Measurements from ENCODE around the gene FBXL12.

Gene FBXL12

GRCh38 chr19:9858766-9859165, 39.9 kb upstream of the FBXL12 start:
- POLR2A ChIA-PET = interaction anchor here (0.7 kb wide), 1 partner anchor 68 kb away, joined by 3 read pairs; no protein-coding TSS in a partner anchor
- Histone ChIP-seq H3K27me3 (replicated peaks in 2 of 5; ENCODE audit: control insufficient read depth in 4 of 5, insufficient read depth in 5 of 5, low read length in 4 of 5) (no peaks in the 10 kb centered on the region), H3K4me3 (ENCODE audit: control insufficient read depth in 1 of 7, extremely low read depth in 1 of 7, insufficient read depth in 4 of 7, low read depth in 2 of 7, low read length in 6 of 7) (no peak overlapping the region), H3K9me3 (ENCODE audit: control extremely low read depth in 1 of 5, control insufficient read depth in 4 of 5, insufficient read depth in 2 of 5, low read depth in 1 of 5, low read length in 4 of 5) (no peaks in the 10 kb centered on the region), H3K36me3 (ENCODE audit: control insufficient read depth in 4 of 4, insufficient read depth in 4 of 4, low read length in 3 of 4) (no peaks in the 10 kb centered on the region), H3K27ac (ENCODE audit: insufficient read depth in 1 of 2, low read depth in 1 of 2, low read length in 2 of 2, poor library complexity in 1 of 2, severe bottlenecking in 2 of 2) (no peak overlapping the region), H3K4me1 (ENCODE audit: control extremely low read depth in 1 of 4, control insufficient read depth in 4 of 4, insufficient read depth in 4 of 4, low read length in 3 of 4) (peaks cover 0 to 15% (median 12%) of the 10 kb centered on the region in 4 experiments)
- DNase-seq = no peak
- CTCF ChIA-PET = interaction anchor here (1.1 kb wide), 1 partner anchor 9 kb away, joined by 3 read pairs; no protein-coding TSS in a partner anchor

GRCh38 chr19:9857920-9858746, 39.3 kb upstream of the FBXL12 start:
- peak; percentile 13 to 59 (median 49) for DNase-seq
- Histone ChIP-seq H3K36me3 (ENCODE audit: control insufficient read depth in 4 of 4, insufficient read depth in 4 of 4, low read length in 3 of 4) (no peaks in the 10 kb centered on the region), H3K27me3 (replicated peaks in 2 of 5; ENCODE audit: control insufficient read depth in 4 of 5, insufficient read depth in 5 of 5, low read length in 4 of 5) (no peaks in the 10 kb centered on the region), H3K27ac (ENCODE audit: insufficient read depth in 1 of 2, low read depth in 1 of 2, low read length in 2 of 2, poor library complexity in 1 of 2, severe bottlenecking in 2 of 2) (no peak overlapping the region), H3K4me3 (ENCODE audit: control insufficient read depth in 1 of 7, extremely low read depth in 1 of 7, insufficient read depth in 4 of 7, low read depth in 2 of 7, low read length in 6 of 7) (no peak overlapping the region), H3K4me1 (ENCODE audit: control extremely low read depth in 1 of 4, control insufficient read depth in 4 of 4, insufficient read depth in 4 of 4, low read length in 3 of 4) (peaks cover 0 to 15% (median 12%) of the 10 kb centered on the region in 4 experiments), H3K9me3 (ENCODE audit: control extremely low read depth in 1 of 5, control insufficient read depth in 4 of 5, insufficient read depth in 2 of 5, low read depth in 1 of 5, low read length in 4 of 5) (no peaks in the 10 kb centered on the region)
- ChIA-PET POLR2A (interaction anchor here (0.7 kb wide), 1 partner anchor 69 kb away, joined by 3 read pairs; no protein-coding TSS in a partner anchor), CTCF (interaction anchor here (1.1 kb wide), 2 partner anchors 10 to 653 kb away, joined by 3 read pairs; no protein-coding TSS in a partner anchor)
- 46% methylated on average over 8 of the region's 10 CpGs for WGBS (ENCODE audit: insufficient coverage)

GRCh38 chr19:9857076-9857721, 38.3 kb upstream of the FBXL12 start:
- whole genome bisulfite sequencing (ENCODE audit: insufficient coverage) = 98% methylated on average over 13 of the region's 13 CpGs
- POLR2A ChIA-PET = no interaction called here
- no peaks in the 10 kb centered on the region for H3K27me3 ChIP-seq (replicated peaks in 2 of 5; ENCODE audit: control insufficient read depth in 4 of 5, insufficient read depth in 5 of 5, low read length in 4 of 5)
- no peaks in the 10 kb centered on the region for H3K9me3 ChIP-seq (ENCODE audit: control extremely low read depth in 1 of 5, control insufficient read depth in 4 of 5, insufficient read depth in 2 of 5, low read depth in 1 of 5, low read length in 4 of 5)
- H3K27ac ChIP-seq (ENCODE audit: insufficient read depth in 1 of 2, low read depth in 1 of 2, low read length in 2 of 2, poor library complexity in 1 of 2, severe bottlenecking in 2 of 2) = no peak overlapping the region
- DNase-seq = no peak
- no peaks in the 10 kb centered on the region for H3K36me3 ChIP-seq (ENCODE audit: control insufficient read depth in 4 of 4, insufficient read depth in 4 of 4, low read length in 3 of 4)
- H3K4me3 ChIP-seq (ENCODE audit: control insufficient read depth in 1 of 7, extremely low read depth in 1 of 7, insufficient read depth in 4 of 7, low read depth in 2 of 7, low read length in 6 of 7) = no peak overlapping the region
- H3K4me1 ChIP-seq (ENCODE audit: control extremely low read depth in 1 of 4, control insufficient read depth in 4 of 4, insufficient read depth in 4 of 4, low read length in 3 of 4) = peaks cover 0 to 15% (median 12%) of the 10 kb centered on the region in 4 experiments
- CTCF ChIA-PET = interaction anchor here (1.1 kb wide), 1 partner anchor 652 kb away, joined by 3 read pairs; no protein-coding TSS in a partner anchor

GRCh38 chr19:9856609-9857008, 37.7 kb upstream of the FBXL12 start:
- ChIA-PET CTCF (no interaction called here), POLR2A (no interaction called here)
- 91% methylated on average over 8 of the region's 9 CpGs for WGBS (ENCODE audit: insufficient coverage)
- peaks cover 0 to 15% (median 12%) of the 10 kb centered on the region in 4 experiments for H3K4me1 ChIP-seq (ENCODE audit: control extremely low read depth in 1 of 4, control insufficient read depth in 4 of 4, insufficient read depth in 4 of 4, low read length in 3 of 4)
- no peaks in the 10 kb centered on the region for H3K27me3 ChIP-seq (replicated peaks in 2 of 5; ENCODE audit: control insufficient read depth in 4 of 5, insufficient read depth in 5 of 5, low read length in 4 of 5)
- H3K4me3 ChIP-seq (ENCODE audit: control insufficient read depth in 1 of 7, extremely low read depth in 1 of 7, insufficient read depth in 4 of 7, low read depth in 2 of 7, low read length in 6 of 7) = no peak overlapping the region
- H3K36me3 ChIP-seq (ENCODE audit: control insufficient read depth in 4 of 4, insufficient read depth in 4 of 4, low read length in 3 of 4) = no peaks in the 10 kb centered on the region
- no peak for DNase-seq
- H3K9me3 ChIP-seq (ENCODE audit: control extremely low read depth in 1 of 5, control insufficient read depth in 4 of 5, insufficient read depth in 2 of 5, low read depth in 1 of 5, low read length in 4 of 5) = no peaks in the 10 kb centered on the region
- no peak overlapping the region for H3K27ac ChIP-seq (ENCODE audit: insufficient read depth in 1 of 2, low read depth in 1 of 2, low read length in 2 of 2, poor library complexity in 1 of 2, severe bottlenecking in 2 of 2)

GRCh38 chr19:9854282-9854846, 35.5 kb upstream of the FBXL12 start:
- Histone ChIP-seq H3K27me3 (replicated peaks in 2 of 5; ENCODE audit: control insufficient read depth in 4 of 5, insufficient read depth in 5 of 5, low read length in 4 of 5) (no peaks in the 10 kb centered on the region), H3K4me3 (ENCODE audit: control insufficient read depth in 1 of 7, extremely low read depth in 1 of 7, insufficient read depth in 4 of 7, low read depth in 2 of 7, low read length in 6 of 7) (no peak overlapping the region), H3K36me3 (ENCODE audit: control insufficient read depth in 4 of 4, insufficient read depth in 4 of 4, low read length in 3 of 4) (peaks cover 0 to 20% (median 6%) of the 10 kb centered on the region in 4 experiments), H3K9me3 (ENCODE audit: control extremely low read depth in 1 of 5, control insufficient read depth in 4 of 5, insufficient read depth in 2 of 5, low read depth in 1 of 5, low read length in 4 of 5) (no peaks in the 10 kb centered on the region), H3K4me1 (ENCODE audit: control extremely low read depth in 1 of 4, control insufficient read depth in 4 of 4, insufficient read depth in 4 of 4, low read length in 3 of 4) (peaks cover 0 to 15% (median 12%) of the 10 kb centered on the region in 4 experiments), H3K27ac (ENCODE audit: insufficient read depth in 1 of 2, low read depth in 1 of 2, low read length in 2 of 2, poor library complexity in 1 of 2, severe bottlenecking in 2 of 2) (no peak overlapping the region)
- ChIA-PET POLR2A (no interaction called here), CTCF (no interaction called here)
- DNase-seq = no peak
- WGBS (ENCODE audit: insufficient coverage) = 98% methylated on average over 38 of the region's 38 CpGs

GRCh38 chr19:9850235-9850959, 31.5 kb upstream of the FBXL12 start:
- no peaks in the 10 kb centered on the region for H3K27me3 ChIP-seq (replicated peaks in 2 of 5; ENCODE audit: control insufficient read depth in 4 of 5, insufficient read depth in 5 of 5, low read length in 4 of 5)
- ChIA-PET CTCF (no interaction called here), POLR2A (no interaction called here)
- H3K36me3 ChIP-seq (ENCODE audit: control insufficient read depth in 4 of 4, insufficient read depth in 4 of 4, low read length in 3 of 4) = peaks cover 4 to 59% (median 29%) of the 10 kb centered on the region in 4 experiments
- H3K27ac ChIP-seq (ENCODE audit: insufficient read depth in 1 of 2, low read depth in 1 of 2, low read length in 2 of 2, poor library complexity in 1 of 2, severe bottlenecking in 2 of 2) = no peak overlapping the region
- H3K4me3 ChIP-seq (ENCODE audit: control insufficient read depth in 1 of 7, extremely low read depth in 1 of 7, insufficient read depth in 4 of 7, low read depth in 2 of 7, low read length in 6 of 7) = no peak overlapping the region
- DNase-seq = no peak
- H3K9me3 ChIP-seq (ENCODE audit: control extremely low read depth in 1 of 5, control insufficient read depth in 4 of 5, insufficient read depth in 2 of 5, low read depth in 1 of 5, low read length in 4 of 5) = no peaks in the 10 kb centered on the region
- 91% methylated on average over 18 of the region's 19 CpGs for WGBS (ENCODE audit: insufficient coverage)
- H3K4me1 ChIP-seq (ENCODE audit: control extremely low read depth in 1 of 4, control insufficient read depth in 4 of 4, insufficient read depth in 4 of 4, low read length in 3 of 4) = no peaks in the 10 kb centered on the region
